Measurements from ENCODE around the gene ANO2.

ANO2 gene

DNA sequence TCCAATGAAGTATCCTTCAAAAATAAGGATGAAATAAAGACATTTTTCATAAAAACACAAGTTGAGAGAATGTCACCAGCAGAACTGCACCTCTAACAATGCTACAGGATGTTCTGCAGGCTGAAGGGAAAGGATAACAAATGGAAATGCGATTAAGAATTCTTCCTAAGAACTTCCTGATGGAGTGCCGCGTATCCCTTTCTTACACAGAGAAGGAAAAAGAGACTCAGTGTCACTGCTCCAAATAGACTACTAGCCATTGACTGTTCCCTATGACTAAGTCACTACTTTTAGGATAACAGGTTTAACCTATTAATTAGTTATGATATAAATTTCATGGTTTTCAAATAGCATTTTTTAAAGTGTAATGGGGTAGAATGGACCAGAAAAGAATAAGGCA, 3.2 kb downstream of the ANO2 start:
- Histone ChIP-seq H3K9me3 (ENCODE audit: control insufficient read depth, insufficient read depth, low read depth, low read length) (no peaks in the 10 kb centered on the region), H3K4me1 (ENCODE audit: control insufficient read depth, insufficient read depth, low read length) (peaks cover 3% of the 10 kb centered on the region; the same call in 1 of the 2 replicates), H3K9ac (ENCODE audit: low read length) (no peak overlapping the region), H3K4me3 (ENCODE audit: low read depth, low read length) (no peak overlapping the region), H3K36me3 (ENCODE audit: control insufficient read depth, insufficient read depth, low read length) (no peaks in the 10 kb centered on the region), H3K27ac (ENCODE audit: low read depth, low read length) (no peak overlapping the region), H3K27me3 (ENCODE audit: control insufficient read depth, insufficient read depth, low read length) (peaks cover 36% of the 10 kb centered on the region)

DNA sequence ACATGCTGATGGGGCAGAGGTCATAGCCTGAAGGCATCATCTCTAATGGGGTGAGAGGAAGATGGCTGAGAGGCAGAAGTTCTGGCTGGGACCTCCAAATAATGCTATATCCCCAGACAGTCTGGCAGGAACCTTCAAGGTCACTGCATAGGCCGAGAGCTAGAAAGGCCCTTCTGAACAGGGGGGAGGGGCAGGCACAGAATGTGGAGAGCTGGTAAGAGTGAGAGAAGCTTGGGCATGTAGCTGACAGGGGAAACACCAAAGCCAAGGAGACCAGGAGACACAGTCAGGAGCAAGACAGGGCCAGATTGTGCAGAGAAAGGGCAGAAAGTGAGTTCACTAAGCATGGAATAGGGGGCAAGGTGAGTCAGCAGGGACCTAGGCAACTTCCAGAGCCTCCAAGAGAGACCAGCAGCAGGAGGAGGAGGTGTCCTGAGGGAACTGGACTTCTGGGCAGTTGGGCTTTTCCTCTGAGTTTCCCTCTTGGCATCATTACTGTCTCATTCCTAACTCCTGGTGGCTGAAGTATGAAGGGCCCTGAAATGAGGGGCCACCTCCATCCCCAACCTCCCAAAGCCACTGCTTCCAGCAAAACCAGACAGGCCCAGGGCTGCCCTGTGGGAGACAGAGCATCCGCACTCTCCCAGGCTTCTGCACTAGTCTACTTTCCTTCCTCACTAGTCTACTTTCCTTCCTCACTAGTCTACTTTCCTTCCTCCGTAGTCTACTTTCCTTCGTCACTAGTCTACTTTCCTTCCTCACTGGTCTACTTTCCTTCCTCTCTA, 17.1 kb downstream of the ANO2 start:
- no peaks in the 10 kb centered on the region for H3K36me3 ChIP-seq (ENCODE audit: control insufficient read depth, insufficient read depth, low read length)
- H3K9ac ChIP-seq (ENCODE audit: low read length): no peak overlapping the region
- H3K4me1 ChIP-seq (ENCODE audit: control insufficient read depth, insufficient read depth, low read length): no peaks in the 10 kb centered on the region
- H3K9me3 ChIP-seq (ENCODE audit: control insufficient read depth, insufficient read depth, low read depth, low read length): no peaks in the 10 kb centered on the region
- H3K27ac ChIP-seq (ENCODE audit: low read depth, low read length): no peak overlapping the region
- no peaks in the 10 kb centered on the region; the same call in 1 of the 2 replicates for H3K27me3 ChIP-seq (ENCODE audit: control insufficient read depth, insufficient read depth, low read length)
- H3K4me3 ChIP-seq (ENCODE audit: low read depth, low read length): no peak overlapping the region

DNA sequence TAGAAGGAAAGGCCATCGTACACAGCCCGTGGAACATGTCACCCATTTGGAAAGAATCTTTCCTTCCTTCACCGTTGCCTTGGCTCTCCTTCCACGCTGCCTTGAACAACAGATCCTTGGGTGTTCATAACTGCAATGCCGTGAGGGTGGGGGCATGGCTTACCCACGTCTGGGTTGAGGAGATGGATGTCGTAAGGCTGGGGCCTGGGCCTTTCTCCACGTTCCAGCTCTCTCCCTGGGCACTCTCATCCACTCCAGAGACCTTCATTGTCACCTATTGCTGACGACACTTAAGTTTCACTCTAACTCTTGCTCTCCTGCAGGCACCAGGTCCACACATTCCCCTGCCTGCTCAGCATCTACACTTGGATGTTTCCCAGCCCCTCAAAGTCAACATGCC, 19.4 kb downstream of the ANO2 start:
- Histone ChIP-seq H3K4me1 (ENCODE audit: control insufficient read depth, insufficient read depth, low read length) (no peaks in the 10 kb centered on the region; the same call in 1 of the 2 replicates), H3K36me3 (ENCODE audit: control insufficient read depth, insufficient read depth, low read length) (no peaks in the 10 kb centered on the region), H3K9me3 (ENCODE audit: control insufficient read depth, insufficient read depth, low read depth, low read length) (no peaks in the 10 kb centered on the region), H3K27ac (ENCODE audit: low read depth, low read length) (no peak overlapping the region), H3K9ac (ENCODE audit: low read length) (no peak overlapping the region), H3K4me3 (ENCODE audit: low read depth, low read length) (no peak overlapping the region), H3K27me3 (ENCODE audit: control insufficient read depth, insufficient read depth, low read length) (no peaks in the 10 kb centered on the region)

DNA sequence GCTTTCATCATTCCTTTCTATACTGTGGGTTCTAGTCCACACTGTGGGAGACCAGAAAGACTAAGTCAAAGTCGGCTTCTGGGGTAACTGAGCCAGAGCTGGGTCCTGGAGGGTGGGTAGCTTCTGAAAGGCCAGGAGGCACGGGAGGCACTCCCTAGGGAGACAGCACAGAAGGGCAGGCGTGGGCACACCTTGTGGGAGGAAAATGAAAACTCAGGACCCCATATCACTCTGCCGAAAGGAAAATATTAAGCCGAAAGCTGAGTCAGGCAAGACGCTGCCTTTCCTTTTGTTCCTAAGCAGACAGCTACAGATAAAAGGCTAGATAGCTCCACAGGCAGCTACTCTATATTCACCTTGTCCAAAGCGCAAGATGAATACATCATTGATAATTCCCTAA, 20.7 kb downstream of the ANO2 start:
- no peak overlapping the region for H3K27ac ChIP-seq (ENCODE audit: low read depth, low read length)
- H3K4me3 ChIP-seq (ENCODE audit: low read depth, low read length): no peak overlapping the region
- no peaks in the 10 kb centered on the region; the same call in 1 of the 2 replicates for H3K4me1 ChIP-seq (ENCODE audit: control insufficient read depth, insufficient read depth, low read length)
- no peaks in the 10 kb centered on the region for H3K9me3 ChIP-seq (ENCODE audit: control insufficient read depth, insufficient read depth, low read depth, low read length)
- H3K27me3 ChIP-seq (ENCODE audit: control insufficient read depth, insufficient read depth, low read length): no peaks in the 10 kb centered on the region
- no peak overlapping the region for H3K9ac ChIP-seq (ENCODE audit: low read length)
- no peaks in the 10 kb centered on the region for H3K36me3 ChIP-seq (ENCODE audit: control insufficient read depth, insufficient read depth, low read length)

DNA sequence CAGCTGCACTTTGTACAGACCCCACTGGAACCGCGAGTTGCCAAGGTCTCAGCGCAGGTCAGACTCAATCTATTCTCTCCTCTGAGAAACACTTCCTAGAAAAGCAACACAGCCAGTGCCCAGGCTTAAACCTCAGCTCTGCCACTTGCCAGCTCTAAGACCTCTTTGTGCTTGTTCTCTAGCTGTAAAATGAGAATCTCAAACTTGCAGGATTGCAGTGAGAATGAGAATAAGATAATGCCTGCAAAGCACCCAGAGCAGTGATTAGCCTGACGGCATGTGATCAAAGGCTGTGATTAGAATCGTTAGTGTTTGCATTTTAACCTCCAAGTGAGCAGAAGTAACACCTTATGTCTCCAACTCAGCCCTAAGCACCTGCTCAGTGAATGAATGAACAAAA, 21.3 kb downstream of the ANO2 start:
- Histone ChIP-seq H3K9ac (ENCODE audit: low read length) (no peak overlapping the region), H3K27me3 (ENCODE audit: control insufficient read depth, insufficient read depth, low read length) (no peaks in the 10 kb centered on the region), H3K4me1 (ENCODE audit: control insufficient read depth, insufficient read depth, low read length) (no peaks in the 10 kb centered on the region; the same call in 1 of the 2 replicates), H3K9me3 (ENCODE audit: control insufficient read depth, insufficient read depth, low read depth, low read length) (no peaks in the 10 kb centered on the region), H3K4me3 (ENCODE audit: low read depth, low read length) (no peak overlapping the region), H3K36me3 (ENCODE audit: control insufficient read depth, insufficient read depth, low read length) (no peaks in the 10 kb centered on the region), H3K27ac (ENCODE audit: low read depth, low read length) (no peak overlapping the region)

DNA sequence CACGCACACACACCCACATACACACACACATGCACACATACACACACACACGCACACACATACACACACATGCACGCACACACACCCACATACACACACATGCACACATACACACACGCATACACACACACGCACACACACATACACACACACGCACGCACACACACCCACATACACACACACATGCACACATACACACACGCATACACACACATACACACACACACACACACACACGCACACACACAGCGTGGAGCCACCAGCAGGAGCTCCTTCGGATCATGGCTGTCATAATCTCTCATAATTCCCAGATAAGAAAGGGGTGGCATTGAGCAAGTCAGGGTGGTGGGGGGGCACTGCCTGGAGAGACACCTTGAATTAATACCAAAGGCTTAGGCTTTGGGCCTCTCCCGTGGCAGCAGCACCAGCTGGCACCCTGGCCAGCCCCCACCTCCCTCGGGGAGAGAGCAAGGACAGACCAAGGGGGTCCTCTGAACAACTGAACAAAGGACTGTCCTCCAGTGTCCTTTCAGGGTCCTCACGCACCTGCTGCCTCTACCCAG, 21.9 kb downstream of the ANO2 start:
- H3K27ac ChIP-seq (ENCODE audit: low read depth, low read length): no peak overlapping the region
- H3K4me1 ChIP-seq (ENCODE audit: control insufficient read depth, insufficient read depth, low read length): no peaks in the 10 kb centered on the region; the same call in 1 of the 2 replicates
- no peak overlapping the region for H3K4me3 ChIP-seq (ENCODE audit: low read depth, low read length)
- H3K9me3 ChIP-seq (ENCODE audit: control insufficient read depth, insufficient read depth, low read depth, low read length): no peaks in the 10 kb centered on the region
- H3K27me3 ChIP-seq (ENCODE audit: control insufficient read depth, insufficient read depth, low read length): no peaks in the 10 kb centered on the region
- no peak overlapping the region for H3K9ac ChIP-seq (ENCODE audit: low read length)
- H3K36me3 ChIP-seq (ENCODE audit: control insufficient read depth, insufficient read depth, low read length): no peaks in the 10 kb centered on the region

DNA sequence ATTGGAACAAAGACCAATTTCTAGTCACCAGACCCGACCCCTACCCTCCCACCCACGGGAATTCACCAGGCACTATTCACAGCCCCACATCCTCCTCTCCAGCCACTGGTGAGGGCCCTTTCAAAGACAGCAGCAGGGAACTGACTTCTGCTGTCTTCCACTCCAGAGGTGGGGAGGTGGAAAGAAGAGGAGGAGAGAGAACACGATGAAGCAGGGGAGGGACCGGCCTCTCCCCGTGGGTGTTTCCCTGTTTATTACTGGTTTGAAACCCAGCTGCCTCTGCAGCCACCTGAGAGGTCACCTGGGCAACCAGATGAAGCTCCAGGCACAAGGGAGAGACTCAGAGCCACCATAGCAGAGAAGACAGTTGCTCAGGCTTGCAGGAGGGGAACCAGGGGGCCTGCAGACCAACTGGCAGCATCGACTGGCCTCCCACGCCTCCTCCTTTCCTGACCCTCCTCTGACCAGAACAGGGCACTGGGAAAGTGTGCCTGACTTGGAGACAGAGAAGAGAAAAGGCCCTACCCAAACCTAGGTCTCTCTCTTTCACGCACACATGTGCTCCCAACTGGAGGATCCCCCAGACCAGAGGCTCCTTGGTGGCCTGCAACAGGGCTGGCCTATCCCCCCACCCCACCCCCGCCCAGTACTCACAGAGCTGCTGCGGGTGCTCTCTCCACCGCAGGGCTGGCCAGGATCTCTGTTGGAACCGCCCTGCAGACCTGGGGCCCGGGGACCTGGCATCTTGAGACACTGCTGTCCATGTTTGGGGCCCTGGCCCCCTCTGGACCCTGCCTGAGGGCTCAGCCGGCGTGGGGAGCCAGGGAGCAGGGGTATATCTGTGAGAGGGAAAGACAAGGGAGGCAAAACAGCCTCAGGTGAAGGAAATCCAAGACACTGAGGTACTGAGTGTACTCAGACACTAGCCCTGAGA, 22.8 kb downstream of the ANO2 start:
- no peaks in the 10 kb centered on the region; the same call in 1 of the 2 replicates for H3K4me1 ChIP-seq (ENCODE audit: control insufficient read depth, insufficient read depth, low read length)
- H3K4me3 ChIP-seq (ENCODE audit: low read depth, low read length): no peak overlapping the region
- H3K9me3 ChIP-seq (ENCODE audit: control insufficient read depth, insufficient read depth, low read depth, low read length): no peaks in the 10 kb centered on the region
- H3K9ac ChIP-seq (ENCODE audit: low read length): no peak overlapping the region
- H3K36me3 ChIP-seq (ENCODE audit: control insufficient read depth, insufficient read depth, low read length): no peaks in the 10 kb centered on the region
- no peaks in the 10 kb centered on the region for H3K27me3 ChIP-seq (ENCODE audit: control insufficient read depth, insufficient read depth, low read length)
- H3K27ac ChIP-seq (ENCODE audit: low read depth, low read length): no peak overlapping the region

DNA sequence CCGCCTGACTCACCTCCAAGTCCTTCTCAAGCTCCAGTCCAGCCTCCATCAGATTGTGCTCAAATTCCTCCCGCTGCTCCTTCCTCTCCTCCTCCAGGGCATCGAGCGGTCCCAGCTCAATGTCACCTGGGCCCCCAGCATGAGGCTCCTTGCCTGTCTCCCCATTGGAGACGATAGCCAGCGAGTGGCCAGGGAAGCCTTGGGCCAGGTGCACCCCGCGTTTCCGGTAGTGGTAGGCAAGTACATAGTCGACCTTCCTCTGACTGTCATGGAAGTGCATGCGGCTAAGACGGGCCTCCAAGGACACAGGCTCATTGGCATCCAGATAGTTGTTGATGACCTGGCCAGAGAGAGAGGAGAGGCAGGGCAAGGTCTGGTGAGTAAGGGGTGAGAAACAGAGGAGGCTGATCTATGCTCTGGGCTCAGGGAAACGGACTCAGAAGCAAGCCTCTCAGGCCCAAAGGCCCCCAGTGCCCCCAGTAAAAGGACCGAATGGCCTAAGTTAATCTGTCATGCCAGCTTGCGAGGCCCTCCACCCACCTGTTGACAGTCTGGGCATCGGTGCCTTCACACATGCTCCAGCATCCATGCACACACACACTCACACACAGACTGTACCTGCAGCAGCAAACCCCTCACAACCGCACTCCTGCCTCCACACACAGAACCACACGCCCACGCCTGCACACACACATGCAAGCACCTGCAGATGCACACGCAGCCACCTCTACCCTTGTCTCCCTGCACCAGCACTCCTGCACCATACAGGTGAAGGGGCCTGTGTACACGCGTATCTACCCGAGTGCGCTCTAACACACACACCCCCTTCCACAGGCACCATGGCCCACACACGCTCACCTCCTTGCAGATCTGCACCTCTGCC, 23.8 kb downstream of the ANO2 start:
- Histone ChIP-seq H3K27ac (ENCODE audit: low read depth, low read length) (no peak overlapping the region), H3K4me3 (ENCODE audit: low read depth, low read length) (no peak overlapping the region), H3K9ac (ENCODE audit: low read length) (no peak overlapping the region), H3K9me3 (ENCODE audit: control insufficient read depth, insufficient read depth, low read depth, low read length) (no peaks in the 10 kb centered on the region), H3K36me3 (ENCODE audit: control insufficient read depth, insufficient read depth, low read length) (no peaks in the 10 kb centered on the region), H3K4me1 (ENCODE audit: control insufficient read depth, insufficient read depth, low read length) (no peaks in the 10 kb centered on the region; the same call in 1 of the 2 replicates), H3K27me3 (ENCODE audit: control insufficient read depth, insufficient read depth, low read length) (no peaks in the 10 kb centered on the region)

DNA sequence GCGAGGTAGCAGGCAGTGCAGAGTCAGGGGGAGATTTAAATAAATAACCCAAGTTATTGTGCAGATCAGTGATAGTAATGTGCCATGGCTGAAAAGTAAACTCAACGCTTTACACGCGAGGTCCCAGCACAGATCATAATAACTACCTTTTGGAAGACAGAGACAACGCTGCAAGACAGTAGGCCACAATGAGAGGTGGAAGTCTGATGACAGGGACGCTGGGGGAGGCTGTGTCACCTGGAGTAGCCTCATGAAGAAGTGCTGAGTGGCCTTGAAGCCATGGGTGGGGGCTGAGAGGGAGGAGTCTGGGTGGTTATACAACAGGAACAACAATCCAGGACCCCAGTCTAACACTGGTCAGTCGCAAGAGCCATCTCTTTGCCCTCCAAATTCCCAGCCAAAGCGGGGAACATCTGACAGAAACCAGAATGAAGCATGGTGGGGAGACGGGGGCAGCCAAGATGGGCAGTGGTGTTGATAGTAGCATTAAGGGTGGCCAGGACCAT, 28.2 kb downstream of the ANO2 start:
- H3K4me3 ChIP-seq (ENCODE audit: low read depth, low read length): no peak overlapping the region
- H3K27ac ChIP-seq (ENCODE audit: low read depth, low read length): no peak overlapping the region

DNA sequence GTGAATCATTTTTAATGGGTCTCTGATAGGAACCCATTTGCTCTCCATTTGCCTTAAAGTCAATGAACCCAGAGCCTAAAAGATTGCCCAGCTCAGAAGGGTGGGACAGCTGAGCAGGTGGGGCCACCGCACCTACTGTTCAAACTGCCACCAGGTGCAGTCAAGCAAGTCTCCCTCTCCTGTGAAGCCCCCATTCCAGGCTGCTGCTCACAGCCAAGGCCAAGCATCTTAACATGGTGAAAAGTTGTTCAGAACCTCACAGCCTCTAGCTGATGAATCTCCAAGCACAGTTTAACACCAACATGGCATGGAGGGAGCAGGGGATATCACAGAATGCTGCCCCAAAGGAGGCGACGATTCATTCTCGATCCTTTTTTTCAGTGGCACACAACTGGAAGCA, 29.5 kb downstream of the ANO2 start:
- no peak overlapping the region for H3K9ac ChIP-seq (ENCODE audit: low read length)
- H3K36me3 ChIP-seq (ENCODE audit: control insufficient read depth, insufficient read depth, low read length): no peaks in the 10 kb centered on the region
- H3K27me3 ChIP-seq (ENCODE audit: control insufficient read depth, insufficient read depth, low read length): no peaks in the 10 kb centered on the region
- no peak overlapping the region for H3K4me3 ChIP-seq (ENCODE audit: low read depth, low read length)
- H3K27ac ChIP-seq (ENCODE audit: low read depth, low read length): no peak overlapping the region
- H3K9me3 ChIP-seq (ENCODE audit: control insufficient read depth, insufficient read depth, low read depth, low read length): no peaks in the 10 kb centered on the region
- no peaks in the 10 kb centered on the region for H3K4me1 ChIP-seq (ENCODE audit: control insufficient read depth, insufficient read depth, low read length)

More for the DNA sequence above, 28.2 kb downstream of the ANO2 start:
- Histone ChIP-seq H3K27me3 (ENCODE audit: control insufficient read depth, insufficient read depth, low read length) (no peaks in the 10 kb centered on the region), H3K36me3 (ENCODE audit: control insufficient read depth, insufficient read depth, low read length) (no peaks in the 10 kb centered on the region), H3K9me3 (ENCODE audit: control insufficient read depth, insufficient read depth, low read depth, low read length) (no peaks in the 10 kb centered on the region), H3K9ac (ENCODE audit: low read length) (no peak overlapping the region), H3K4me1 (ENCODE audit: control insufficient read depth, insufficient read depth, low read length) (no peaks in the 10 kb centered on the region)

Data from HUES6 (cell line).